HCT116 (cell line): ENCODE results near the gene DENND4B. TPM values are rescaled to one million over a fixed set of nuclear protein-coding genes. Genes with fewer than 3 reads are reported as not detected.

ENCODE experiments used
- ATAC-seq: fragments of 200-7000 bp; cut with Tn5 transposase; 2 replicates; pipeline ENCODE4 v1.9.1; 2020; ENCODE audit warnings: mild to moderate bottlenecking, moderate library complexity
- BruUV-seq: library from RNA; stranded (reverse); fragments of 400-500 nt; replicated peaks from 2 replicates; lab custom pipeline; 2021; lab: Mats Ljungman, UMichigan
- CTCF ChIA-PET: fragments of 300-600 bp; sonication (Branson Sonifier 250); formaldehyde crosslinking; loops from one replicate; lab custom pipeline; 2021; ENCODE audit warnings: antibody characterized with exemption; lab: Charles Lee
- POLR2A ChIA-PET: fragments of 300-600, 350-600 bp; sonication (Branson Sonifier 250); formaldehyde crosslinking; loops from one replicate; lab custom pipeline; 2021; ENCODE audit warnings: antibody characterized with exemption; lab: Charles Lee
- RAD21 ChIA-PET, 2 experiments: fragments of 300-600 bp; sonication (Branson Sonifier 250); formaldehyde crosslinking; loops; one replicate each; lab custom pipeline; 2023; ENCODE audit warnings: low total read pairs in 2 of 2; ENCODE audit not compliant: uncharacterized antibody in 2 of 2, unreplicated experiment in 2 of 2, low non-redundant PET in 1 of 2; lab: Charles Lee
- DNase-seq: peaks from one replicate; pipeline ENCODE4 v3.0.0-alpha.2; 2010; ENCODE audit warnings: low read depth, low spot score
- H2AFZ ChIP-seq: fragments of 200-600 bp; shearing (Covaris generic), sonication (generic); 2 replicates; pipeline ENCODE4 v1.6.1; 2017; ENCODE audit warnings: low read depth, mixed run types, mixed read lengths, antibody characterized with exemption, low read length; ENCODE audit not compliant: poor library complexity, severe bottlenecking
- H3K27ac ChIP-seq: 2 replicates; pipeline ENCODE4 v1.5.1; 2012; ENCODE audit warnings: low read depth, low read length
- H3K27me3 ChIP-seq: fragments of 200-600 bp; sonication (generic); 2 replicates; pipeline ENCODE4 v1.6.1; 2016; ENCODE audit warnings: mixed run types, low read length, mixed read lengths; ENCODE audit not compliant: insufficient read depth
- H3K36me3 ChIP-seq, 2 experiments: fragments of 200-500 bp in 1 of 2; fragments of 200-600 bp in 1 of 2; sonication (Bioruptor generic) in 1 of 2; sonication (generic) in 1 of 2; 2 replicates each; pipeline versions ENCODE4 v1.5.1 to v1.6.1; 2014 to 2016; ENCODE audit warnings: low read length in 2 of 2, inconsistent platforms in 1 of 2, mixed read lengths in 1 of 2, mixed run types in 1 of 2; ENCODE audit not compliant: insufficient read depth in 2 of 2, control insufficient read depth in 1 of 2
- H3K4me1 ChIP-seq, 2 experiments: fragments of 200-600 bp in 1 of 2; sonication (generic) in 1 of 2; 2 replicates each; pipeline versions ENCODE4 v1.5.1 to v1.6.1; 2012 to 2017; ENCODE audit warnings: low read length in 2 of 2, inconsistent platforms in 1 of 2, mild to moderate bottlenecking in 1 of 2, mixed read lengths in 1 of 2, mixed run types in 1 of 2, moderate library complexity in 1 of 2; ENCODE audit not compliant: insufficient read depth in 2 of 2, control insufficient read depth in 1 of 2
- H3K4me2 ChIP-seq: fragments of 200-600 bp; sonication (generic); 2 replicates; pipeline ENCODE4 v1.6.1; 2017; ENCODE audit warnings: mixed run types, low read length, mixed read lengths
- H3K4me3 ChIP-seq, 2 experiments: fragments of 200-600 bp in 1 of 2; sonication (generic) in 1 of 2; replicated peaks in 1 of 2; 2 replicates each; pipeline ENCODE4 v1.5.1; 2011 to 2016; ENCODE audit warnings: low read length in 2 of 2, control low read depth in 1 of 2, low read depth in 1 of 2, mild to moderate bottlenecking in 1 of 2, mixed read lengths in 1 of 2, mixed run types in 1 of 2
- H3K79me2 ChIP-seq: fragments of 200-600 bp; sonication (generic); 2 replicates; pipeline ENCODE4 v1.6.1; 2017; ENCODE audit warnings: mild to moderate bottlenecking, mixed run types, low read length, moderate library complexity, mixed read lengths; ENCODE audit not compliant: insufficient read depth
- H3K9ac ChIP-seq: fragments of 200-600 bp; sonication (generic); 2 replicates; pipeline ENCODE4 v1.6.1; 2016; ENCODE audit warnings: low read length, mixed read lengths
- H3K9me2 ChIP-seq: fragments of 200-600 bp; sonication (generic), shearing (Covaris generic); 2 replicates; pipeline ENCODE4 v1.6.1; 2017; ENCODE audit warnings: mixed run types, mild to moderate bottlenecking, moderate library complexity; ENCODE audit not compliant: insufficient read depth
- H3K9me3 ChIP-seq, 2 experiments: fragments of 200-500 bp in 1 of 2; fragments of 200-600 bp in 1 of 2; sonication (Bioruptor generic) in 1 of 2; sonication (generic) in 1 of 2; 2 replicates each; pipeline ENCODE4 v1.6.1; 2014 to 2017; ENCODE audit warnings: low read length in 2 of 2, mixed read lengths in 2 of 2, inconsistent platforms in 1 of 2, low read depth in 1 of 2, mild to moderate bottlenecking in 1 of 2, mixed run types in 1 of 2, moderate library complexity in 1 of 2; ENCODE audit not compliant: control insufficient read depth in 1 of 2, insufficient read depth in 1 of 2
- H4K20me1 ChIP-seq: fragments of 200-600 bp; sonication (generic), shearing (Covaris generic); 2 replicates; pipeline ENCODE4 v1.6.1; 2017; ENCODE audit warnings: mixed run types, mild to moderate bottlenecking, moderate library complexity; ENCODE audit not compliant: insufficient read depth
- CEBPB ChIP-seq: IDR thresholded peaks from 2 replicates; pipeline ENCODE4 v1.6.1; 2012; ENCODE audit warnings: low read depth
- CTCF ChIP-seq, 3 experiments: fragments of 200-600 bp in 1 of 3; sonication (generic) in 1 of 3; IDR thresholded peaks in 2 of 3; conservative IDR thresholded peaks in 1 of 3; 2 replicates each; pipeline ENCODE4 v1.5.1; 2012 to 2017; ENCODE audit warnings: low read depth in 2 of 3, low read length in 2 of 3, antibody characterized with exemption in 1 of 3, borderline replicate concordance in 1 of 3, control low read depth in 1 of 3, mild to moderate bottlenecking in 1 of 3, mixed read lengths in 1 of 3, mixed run types in 1 of 3, moderate library complexity in 1 of 3; ENCODE audit not compliant: insufficient read depth in 1 of 3
- EGR1 ChIP-seq: IDR thresholded peaks from 2 replicates; pipeline ENCODE4 v1.6.1; 2012; ENCODE audit warnings: low read depth
- ELF1 ChIP-seq: IDR thresholded peaks from 2 replicates; pipeline ENCODE4 v1.6.1; 2012; ENCODE audit warnings: low read depth, borderline replicate concordance
- EZH2 ChIP-seq: fragments of 200-600 bp; sonication (generic); IDR thresholded peaks from 2 replicates; pipeline ENCODE4 v1.6.1; 2017; ENCODE audit warnings: antibody characterized with exemption, mixed run types
- POLR2A ChIP-seq: IDR thresholded peaks from 2 replicates; pipeline ENCODE4 v1.7.0; 2011; ENCODE audit warnings: borderline replicate concordance; ENCODE audit not compliant: insufficient read depth, insufficient read length; ENCODE audit errors: extremely low read depth
- REST ChIP-seq: IDR thresholded peaks from 2 replicates; pipeline ENCODE4 v1.6.1; 2012; ENCODE audit warnings: low read depth
- SP1 ChIP-seq: IDR thresholded peaks from 2 replicates; pipeline ENCODE4 v1.6.1; 2012; ENCODE audit warnings: low read depth
- TCF7L2 ChIP-seq: IDR thresholded peaks from 2 replicates; pipeline ENCODE4 v1.7.0; 2011; ENCODE audit warnings: borderline replicate concordance, inconsistent platforms; ENCODE audit not compliant: insufficient read depth, insufficient read length; ENCODE audit errors: extremely low read depth
- ZFX ChIP-seq: fragments of 450-650 bp; IDR thresholded peaks from 2 replicates; pipeline ENCODE4 v1.6.1; 2017
- intact Hi-C: fragments of 100-400 bp; cut with micrococcal nuclease; formaldehyde crosslinking; loops from 2 replicates; pipeline ENCODE4 v1.10.0; 2022
- total RNA-seq: library from RNA; stranded (reverse); gene quantifications from one replicate; pipeline ENCODE4 v1.2.1, GENCODE V29; 2021; ENCODE audit not compliant: unreplicated experiment

Gene DENND4B
- total RNA-seq, 1 experiment from 2014 or later = 70.8 TPM

- no peak for TF ChIP-seq REST
- no peak for TF ChIP-seq CTCF (IDR thresholded peaks at IDR 0.05 in 2 of 3, conservative IDR thresholded peaks at IDR 0.05 in 1 of 3; ENCODE audit: borderline replicate concordance in 1 of 3, insufficient read depth in 1 of 3, low read depth in 2 of 3, low read length in 2 of 3)
- no peak for TF ChIP-seq ZFX
- no peak for TF ChIP-seq EGR1
- TF ChIP-seq SP1 = no peak
- TF ChIP-seq EZH2 = no peak
These were observed 21.9 kb upstream of the DENND4B start (continued) for GRCh38 chr1:153968408-153968807.

GRCh38 chr1:153968000-153968363 is 21.5 kb upstream of the DENND4B start:
- DNase-seq = no peak
- no TSS peak for BruUV-seq
- TF ChIP-seq ELF1 = no peak
- no peak for TF ChIP-seq REST
- no peak for TF ChIP-seq POLR2A
- TF ChIP-seq CTCF (IDR thresholded peaks at IDR 0.05 in 2 of 3, conservative IDR thresholded peaks at IDR 0.05 in 1 of 3; ENCODE audit: borderline replicate concordance in 1 of 3, insufficient read depth in 1 of 3, low read depth in 2 of 3, low read length in 2 of 3) = no peak
- TF ChIP-seq TCF7L2 = no peak
- no peak for TF ChIP-seq CEBPB

More at GRCh38 chr1:153968000-153968363, 21.5 kb upstream of the DENND4B start:
- Histone ChIP-seq H2AFZ (peak overlapping the region; percentile 74), H3K36me3 (no peaks in the 10 kb centered on the region), H3K4me1 (peaks cover 18 to 44% of the 10 kb centered on the region in 2 experiments), H3K9ac (peak overlapping the region; percentile 94), H3K27me3 (no peaks in the 10 kb centered on the region), H3K4me2 (peak overlapping the region; percentile 97), H3K27ac (peak overlapping the region; percentile 90), H3K9me2 (no peaks in the 10 kb centered on the region), H3K4me3 (peak overlapping the region; percentile 68 to 79), H3K79me2 (peaks cover 10% of the 10 kb centered on the region), H3K9me3 (no peaks in the 10 kb centered on the region), H4K20me1 (no peaks in the 10 kb centered on the region)
- intact Hi-C loops = loop anchor here (5.0 kb wide), 1 partner anchor 171 kb away; no protein-coding TSS in a partner anchor
- 0 out of 2 replicates have a peak, but pooled peaks have one; percentile 7 for ATAC-seq
- ChIA-PET RAD21 (interaction anchor here in 1 of 2 experiments (1.1 kb wide), 1 partner anchor 9 kb away, joined by 3 read pairs; no protein-coding TSS in a partner anchor), POLR2A (interaction anchor here (1.2 to 3.3 kb wide), 10 partner anchors 9 to 355 kb away, joined by 3 to 38 read pairs (median 6); partner anchors contain the start of genes CHTOP, CRTC2, DENND4B and JTB), CTCF (interaction anchor here (1.1 to 2.5 kb wide), 7 partner anchors 9 to 169 kb away, joined by 4 to 14 read pairs (median 7); partner anchors contain the start of genes CRTC2, DENND4B, GATAD2B and JTB)
